ENCODE data around the gene ARHGEF28.

Gene ARHGEF28

GRCh38 chr5:73630765-73631164 is 4.8 kb downstream of the ARHGEF28 start:
- H3K4me3 Mint-ChIP-seq, result no peak overlapping the region
- H3K36me3 Mint-ChIP-seq (ENCODE audit: low read depth), result no peaks in the 10 kb centered on the region
- DNase-seq (ENCODE audit: low spot score), result no peak
- H3K4me1 Mint-ChIP-seq (ENCODE audit: low read depth), result no peaks in the 10 kb centered on the region
- no peaks in the 10 kb centered on the region for H3K9me3 Mint-ChIP-seq
- peaks cover 52% of the 10 kb centered on the region for H3K27me3 Mint-ChIP-seq (ENCODE audit: low read depth)
- H3K27ac Mint-ChIP-seq, result no peak overlapping the region

DNA sequence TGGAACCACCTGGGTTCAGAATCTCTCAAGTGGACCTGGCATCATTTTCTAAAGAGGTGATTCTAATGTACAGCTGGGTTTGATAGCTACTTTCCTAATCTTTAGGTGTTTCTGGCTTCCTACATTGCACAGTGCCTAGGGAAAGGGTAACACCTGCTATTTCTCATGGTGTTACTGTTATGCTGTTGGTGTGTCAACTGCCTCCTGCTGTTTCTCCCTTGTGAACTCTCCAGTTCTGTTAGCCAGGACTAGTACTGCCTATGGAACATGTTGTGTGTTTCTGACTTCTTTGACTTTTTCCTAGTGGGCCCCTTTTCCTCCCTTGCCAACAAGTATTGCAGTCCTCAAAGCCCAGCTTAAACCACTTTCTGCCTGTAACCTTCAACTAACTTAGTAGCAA is 5.5 kb downstream of the ARHGEF28 start:
- no peak overlapping the region for H3K4me3 Mint-ChIP-seq
- no peaks in the 10 kb centered on the region for H3K9me3 Mint-ChIP-seq
- H3K27me3 Mint-ChIP-seq (ENCODE audit: low read depth), result peaks cover 52% of the 10 kb centered on the region
- no peak overlapping the region for H3K27ac Mint-ChIP-seq
- H3K4me1 Mint-ChIP-seq (ENCODE audit: low read depth), result no peaks in the 10 kb centered on the region
- no peak for DNase-seq (ENCODE audit: low spot score)
- H3K36me3 Mint-ChIP-seq (ENCODE audit: low read depth), result no peaks in the 10 kb centered on the region

DNA sequence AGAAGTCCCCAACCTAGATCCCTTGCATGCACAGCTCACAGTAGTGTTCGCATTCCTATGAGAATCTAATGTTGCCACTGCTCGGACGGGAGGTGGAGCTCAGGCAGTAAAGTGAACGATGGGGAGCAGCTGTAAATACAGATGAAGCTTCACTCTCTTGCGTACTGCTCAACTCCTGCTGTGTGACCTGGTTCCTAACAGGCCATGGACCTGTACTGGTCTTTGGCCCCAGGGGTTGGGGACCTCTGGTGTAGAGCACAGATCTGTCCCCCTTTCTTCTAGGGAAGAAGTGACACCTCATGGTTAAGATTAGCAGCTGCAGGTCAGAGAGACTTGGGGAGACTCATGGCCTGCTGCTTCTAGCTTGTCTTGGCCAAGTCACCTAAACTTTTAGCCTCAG is 7.1 kb downstream of the ARHGEF28 start:
- no peaks in the 10 kb centered on the region for H3K4me1 Mint-ChIP-seq (ENCODE audit: low read depth)
- no peaks in the 10 kb centered on the region for H3K36me3 Mint-ChIP-seq (ENCODE audit: low read depth)
- H3K27me3 Mint-ChIP-seq (ENCODE audit: low read depth), result peaks cover 41% of the 10 kb centered on the region
- no peak overlapping the region for H3K27ac Mint-ChIP-seq
- no peaks in the 10 kb centered on the region for H3K9me3 Mint-ChIP-seq
- no peak for DNase-seq (ENCODE audit: low spot score)
- H3K4me3 Mint-ChIP-seq, result no peak overlapping the region

- Mint-ChIP-seq H3K4me3 (no peak overlapping the region), H3K36me3 (ENCODE audit: low read depth) (no peaks in the 10 kb centered on the region), H3K27me3 (ENCODE audit: low read depth) (peaks cover 24% of the 10 kb centered on the region), H3K4me1 (ENCODE audit: low read depth) (no peaks in the 10 kb centered on the region), H3K9me3 (no peaks in the 10 kb centered on the region), H3K27ac (no peak overlapping the region)
- DNase-seq (ENCODE audit: low spot score), result no peak
Measured at GRCh38 chr5:73636408-73636807, 10.4 kb downstream of the ARHGEF28 start.

GRCh38 chr5:73637565-73637964 is 11.6 kb downstream of the ARHGEF28 start:
- Mint-ChIP-seq H3K9me3 (no peaks in the 10 kb centered on the region), H3K27me3 (ENCODE audit: low read depth) (peaks cover 25% of the 10 kb centered on the region), H3K4me3 (no peak overlapping the region), H3K36me3 (ENCODE audit: low read depth) (no peaks in the 10 kb centered on the region), H3K4me1 (ENCODE audit: low read depth) (no peaks in the 10 kb centered on the region), H3K27ac (no peak overlapping the region)
- DNase-seq (ENCODE audit: low spot score), result no peak

- DNase-seq (ENCODE audit: low spot score), result no peak
- Mint-ChIP-seq H3K36me3 (ENCODE audit: low read depth) (no peaks in the 10 kb centered on the region), H3K27ac (no peak overlapping the region), H3K9me3 (no peaks in the 10 kb centered on the region), H3K4me3 (no peak overlapping the region), H3K27me3 (ENCODE audit: low read depth) (peaks cover 21% of the 10 kb centered on the region), H3K4me1 (ENCODE audit: low read depth) (no peaks in the 10 kb centered on the region)
Measured at GRCh38 chr5:73638344-73639095, 12.5 kb downstream of the ARHGEF28 start.

GRCh38 chr5:73640861-73641320 is 14.9 kb downstream of the ARHGEF28 start:
- no peak for DNase-seq (ENCODE audit: low spot score)
- Mint-ChIP-seq H3K9me3 (no peaks in the 10 kb centered on the region), H3K27me3 (ENCODE audit: low read depth) (peaks cover 23% of the 10 kb centered on the region), H3K4me3 (no peak overlapping the region), H3K4me1 (ENCODE audit: low read depth) (no peaks in the 10 kb centered on the region), H3K27ac (no peak overlapping the region), H3K36me3 (ENCODE audit: low read depth) (no peaks in the 10 kb centered on the region)

DNA sequence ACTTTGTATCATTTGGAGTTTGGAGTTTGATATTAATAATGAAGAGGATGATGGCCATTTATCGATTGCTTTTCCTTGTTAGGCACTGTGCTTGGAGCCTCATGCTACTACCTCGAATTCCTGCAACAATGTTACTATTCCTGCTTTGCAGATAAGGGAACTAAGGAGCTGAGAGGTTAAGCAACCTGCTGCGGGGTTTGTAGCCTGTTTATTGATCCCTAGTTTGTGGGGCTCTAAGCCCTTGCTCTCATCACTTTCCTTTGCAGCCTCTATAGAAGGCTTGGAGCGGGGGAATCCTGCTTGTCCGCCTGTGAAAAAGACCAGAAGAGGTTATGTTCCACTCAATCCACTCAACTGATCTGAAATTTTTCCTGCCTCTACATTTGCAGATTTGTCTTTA is 15.8 kb downstream of the ARHGEF28 start:
- no peaks in the 10 kb centered on the region for H3K4me1 Mint-ChIP-seq (ENCODE audit: low read depth)
- H3K9me3 Mint-ChIP-seq, result no peaks in the 10 kb centered on the region
- no peak overlapping the region for H3K27ac Mint-ChIP-seq
- H3K27me3 Mint-ChIP-seq (ENCODE audit: low read depth), result peaks cover 32% of the 10 kb centered on the region
- no peak overlapping the region for H3K4me3 Mint-ChIP-seq
- H3K36me3 Mint-ChIP-seq (ENCODE audit: low read depth), result no peaks in the 10 kb centered on the region
- DNase-seq (ENCODE audit: low spot score), result no peak

- DNase-seq (ENCODE audit: low spot score), result no peak
- no peaks in the 10 kb centered on the region for H3K9me3 Mint-ChIP-seq
- no peak overlapping the region for H3K4me3 Mint-ChIP-seq
- no peaks in the 10 kb centered on the region for H3K36me3 Mint-ChIP-seq (ENCODE audit: low read depth)
- H3K4me1 Mint-ChIP-seq (ENCODE audit: low read depth), result no peaks in the 10 kb centered on the region
- H3K27ac Mint-ChIP-seq, result no peak overlapping the region
- H3K27me3 Mint-ChIP-seq (ENCODE audit: low read depth), result peaks cover 30% of the 10 kb centered on the region
Measured at GRCh38 chr5:73642344-73642743, 16.3 kb downstream of the ARHGEF28 start.

- Mint-ChIP-seq H3K27me3 (ENCODE audit: low read depth) (peaks cover 28% of the 10 kb centered on the region), H3K27ac (no peak overlapping the region), H3K36me3 (ENCODE audit: low read depth) (no peaks in the 10 kb centered on the region), H3K4me1 (ENCODE audit: low read depth) (no peaks in the 10 kb centered on the region), H3K9me3 (no peaks in the 10 kb centered on the region), H3K4me3 (no peak overlapping the region)
- DNase-seq (ENCODE audit: low spot score), result no peak
Measured at GRCh38 chr5:73644385-73644963, 18.5 kb downstream of the ARHGEF28 start.

- H3K36me3 Mint-ChIP-seq (ENCODE audit: low read depth), result no peaks in the 10 kb centered on the region
- H3K27me3 Mint-ChIP-seq (ENCODE audit: low read depth), result peaks cover 18% of the 10 kb centered on the region
Measured at GRCh38 chr5:73647721-73648120, 21.7 kb downstream of the ARHGEF28 start.

DNA sequence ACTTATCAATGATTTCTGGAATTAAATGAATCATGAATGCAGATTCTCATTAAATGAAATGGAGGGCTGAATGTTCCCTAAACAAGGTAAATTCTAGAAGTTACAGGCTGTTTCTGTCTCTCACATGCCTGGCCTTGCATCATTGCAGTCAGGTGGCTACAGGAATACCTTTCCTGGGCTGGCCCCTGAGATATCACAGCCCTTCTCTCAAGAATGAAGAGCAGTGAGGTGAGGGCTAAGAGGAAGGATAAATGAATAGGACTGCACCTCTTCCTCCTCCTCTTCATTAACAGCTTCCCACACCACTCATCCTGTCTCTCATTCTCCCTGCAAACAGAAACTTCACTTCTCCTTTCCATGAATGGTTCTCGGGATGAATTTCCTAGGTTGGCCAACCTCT is 22.5 kb downstream of the ARHGEF28 start:
- Mint-ChIP-seq H3K4me3 (no peak overlapping the region), H3K27ac (no peak overlapping the region), H3K27me3 (ENCODE audit: low read depth) (peaks cover 18% of the 10 kb centered on the region), H3K36me3 (ENCODE audit: low read depth) (no peaks in the 10 kb centered on the region), H3K9me3 (no peaks in the 10 kb centered on the region), H3K4me1 (ENCODE audit: low read depth) (no peaks in the 10 kb centered on the region)
- DNase-seq (ENCODE audit: low spot score), result no peak

More at GRCh38 chr5:73647721-73648120, 21.7 kb downstream of the ARHGEF28 start:
- Mint-ChIP-seq H3K9me3 (no peaks in the 10 kb centered on the region), H3K4me1 (ENCODE audit: low read depth) (no peaks in the 10 kb centered on the region), H3K27ac (no peak overlapping the region), H3K4me3 (no peak overlapping the region)
- DNase-seq (ENCODE audit: low spot score), result no peak

- H3K27me3 Mint-ChIP-seq (ENCODE audit: low read depth), result peaks cover 15% of the 10 kb centered on the region
- no peaks in the 10 kb centered on the region for H3K4me1 Mint-ChIP-seq (ENCODE audit: low read depth)
Measured at GRCh38 chr5:73649926-73650325, 23.9 kb downstream of the ARHGEF28 start.

GRCh38 chr5:73652391-73652790 is 26.4 kb downstream of the ARHGEF28 start:
- no peak for DNase-seq (ENCODE audit: low spot score)
- Mint-ChIP-seq H3K36me3 (ENCODE audit: low read depth) (no peaks in the 10 kb centered on the region), H3K27ac (no peak overlapping the region), H3K27me3 (ENCODE audit: low read depth) (peaks cover 5% of the 10 kb centered on the region), H3K9me3 (no peaks in the 10 kb centered on the region), H3K4me1 (ENCODE audit: low read depth) (no peaks in the 10 kb centered on the region), H3K4me3 (no peak overlapping the region)

More at GRCh38 chr5:73649926-73650325, 23.9 kb downstream of the ARHGEF28 start:
- H3K27ac Mint-ChIP-seq, result no peak overlapping the region
- no peak overlapping the region for H3K4me3 Mint-ChIP-seq
- no peak for DNase-seq (ENCODE audit: low spot score)
- no peaks in the 10 kb centered on the region for H3K36me3 Mint-ChIP-seq (ENCODE audit: low read depth)
- H3K9me3 Mint-ChIP-seq, result no peaks in the 10 kb centered on the region

Data from T-helper 2 cell treated with Interferon-gamma antibody and Interleukin-4, amounts not matched to agents 5 μg/mL and 100 μg/mL, for 36 hours (primary cell).